ENCODE measurements around the gene CPNE4. TPM values are rescaled to one million over a fixed set of nuclear protein-coding genes. Genes with fewer than 3 reads are reported as not detected.

Gene CPNE4
- total RNA-seq, 4 donors from 2014 or later, result 0.17 to 0.52 TPM; not detected in 2

DNA sequence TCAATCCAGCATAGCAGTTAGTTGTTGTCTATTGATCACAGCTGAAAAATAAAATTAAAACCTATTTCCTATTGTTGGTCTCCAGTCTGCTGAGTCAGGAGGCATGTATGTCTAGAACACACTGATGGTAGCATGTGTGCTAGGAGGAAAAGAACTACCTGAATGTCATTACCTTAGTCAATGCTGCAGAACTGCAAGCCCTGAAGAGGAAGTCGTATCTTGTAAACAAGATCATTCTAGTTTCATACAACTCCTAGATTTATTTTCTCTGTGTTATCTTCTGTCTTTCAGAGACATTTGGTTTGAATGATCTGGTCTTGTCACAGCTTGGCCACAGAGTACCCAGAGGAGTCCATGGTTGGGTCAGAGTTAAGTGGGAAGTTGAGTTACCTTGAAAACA lies 422.1 kb downstream of the CPNE4 start:
- intact Hi-C loops (cut with DNase I), result no loop called here
- no peak overlapping the region for H3K27ac ChIP-seq (replicated peaks in 1 of 4)
- H3K4me3 ChIP-seq, result no peak overlapping the region
- no peak for DNase-seq (ENCODE audit: extremely low spot score)
- no peaks in the 10 kb centered on the region for H3K9me3 ChIP-seq
- no peaks in the 10 kb centered on the region for H3K36me3 ChIP-seq
- H3K27me3 ChIP-seq, result no peaks in the 10 kb centered on the region
- WGBS, result 97% methylated on average over 1 of the region's 1 CpG
- no peaks in the 10 kb centered on the region for H3K4me1 ChIP-seq
- TF ChIP-seq POLR2A (IDR thresholded peaks at IDR 0.05; ENCODE audit: low read depth) (no peak), POLR2AphosphoS5 (IDR thresholded peaks at IDR 0.05) (no peak), EP300 (IDR thresholded peaks at IDR 0.05) (no peak), CTCF (IDR thresholded peaks at IDR 0.05) (no peak)

GRCh38 chr3:131610174-131610573 lies 424.6 kb downstream of the CPNE4 start:
- DNase-seq (ENCODE audit: extremely low spot score), result no peak
- H3K4me3 ChIP-seq, result no peak overlapping the region
- H3K27me3 ChIP-seq, result no peaks in the 10 kb centered on the region
- H3K9me3 ChIP-seq, result no peaks in the 10 kb centered on the region
- TF ChIP-seq POLR2A (IDR thresholded peaks at IDR 0.05; ENCODE audit: low read depth) (no peak), POLR2AphosphoS5 (IDR thresholded peaks at IDR 0.05) (no peak), EP300 (IDR thresholded peaks at IDR 0.05) (no peak), CTCF (IDR thresholded peaks at IDR 0.05) (no peak)
- H3K27ac ChIP-seq (replicated peaks in 1 of 4), result no peak overlapping the region
- H3K36me3 ChIP-seq, result no peaks in the 10 kb centered on the region
- no peaks in the 10 kb centered on the region for H3K4me1 ChIP-seq
- intact Hi-C loops (cut with DNase I), result no loop called here

DNA sequence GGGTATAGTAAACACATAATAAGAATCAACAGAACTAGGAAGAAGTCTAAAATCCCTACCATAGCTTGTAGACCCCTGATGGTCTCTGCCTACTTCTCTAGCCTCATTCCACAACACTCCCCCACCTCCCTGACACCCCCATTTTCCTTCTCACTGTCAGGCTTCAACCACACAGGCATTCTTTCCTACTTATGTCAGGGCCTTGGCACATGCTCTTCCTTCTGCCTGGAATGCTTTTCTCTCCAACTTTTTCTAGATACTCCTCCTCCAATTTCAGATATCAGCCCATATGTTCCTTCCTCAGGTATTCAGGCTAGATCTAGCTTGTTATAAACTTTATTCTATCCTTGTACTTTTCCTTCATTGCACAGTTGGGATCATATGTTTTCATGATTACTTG lies 426.1 kb downstream of the CPNE4 start:
- TF ChIP-seq POLR2A (IDR thresholded peaks at IDR 0.05; ENCODE audit: low read depth) (no peak), POLR2AphosphoS5 (IDR thresholded peaks at IDR 0.05) (no peak)
- Histone ChIP-seq H3K9me3 (no peaks in the 10 kb centered on the region), H3K27me3 (no peaks in the 10 kb centered on the region), H3K4me1 (no peaks in the 10 kb centered on the region), H3K4me3 (no peak overlapping the region), H3K27ac (replicated peaks in 1 of 4) (no peak overlapping the region), H3K36me3 (no peaks in the 10 kb centered on the region)
- intact Hi-C loops (cut with DNase I), result no loop called here
- DNase-seq (ENCODE audit: extremely low spot score), result no peak

DNA sequence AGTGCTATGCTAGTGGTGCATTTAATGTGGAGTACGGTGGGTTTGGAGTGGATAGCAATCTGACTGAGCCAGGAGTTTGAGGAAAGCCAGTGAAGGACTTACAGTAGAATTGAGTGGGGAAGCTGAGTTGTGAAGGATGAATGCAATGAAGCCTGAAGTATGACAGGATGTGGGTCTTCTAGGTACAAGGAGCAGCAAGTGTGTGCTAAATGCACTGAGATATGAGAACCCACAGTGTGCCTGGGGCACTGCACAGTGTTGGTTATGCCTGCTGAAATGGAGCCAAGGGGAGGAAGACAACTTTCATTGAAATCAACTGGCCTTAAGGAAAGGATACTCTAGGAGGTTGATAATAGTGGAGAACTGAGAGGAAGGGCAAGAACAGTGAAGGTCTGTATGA lies 426.5 kb downstream of the CPNE4 start:
- intact Hi-C loops (cut with DNase I), result no loop called here
- Histone ChIP-seq H3K27ac (replicated peaks in 1 of 4) (no peak overlapping the region), H3K27me3 (no peaks in the 10 kb centered on the region), H3K9me3 (no peaks in the 10 kb centered on the region), H3K4me3 (no peak overlapping the region), H3K4me1 (no peaks in the 10 kb centered on the region), H3K36me3 (no peaks in the 10 kb centered on the region)
- DNase-seq (ENCODE audit: extremely low spot score), result no peak
- TF ChIP-seq EP300 (IDR thresholded peaks at IDR 0.05), result no peak
- TF ChIP-seq POLR2A (IDR thresholded peaks at IDR 0.05; ENCODE audit: low read depth), result no peak
- no peak for TF ChIP-seq CTCF (IDR thresholded peaks at IDR 0.05)
- TF ChIP-seq POLR2AphosphoS5 (IDR thresholded peaks at IDR 0.05), result no peak
- WGBS, result 72% methylated on average over 1 of the region's 1 CpG

- Histone ChIP-seq H3K27ac (replicated peaks in 1 of 4) (no peak overlapping the region), H3K27me3 (no peaks in the 10 kb centered on the region), H3K4me1 (no peaks in the 10 kb centered on the region), H3K36me3 (no peaks in the 10 kb centered on the region), H3K9me3 (no peaks in the 10 kb centered on the region), H3K4me3 (no peak overlapping the region)
- no peak for DNase-seq (ENCODE audit: extremely low spot score)
- intact Hi-C loops (cut with DNase I), result no loop called here
- TF ChIP-seq POLR2AphosphoS5 (IDR thresholded peaks at IDR 0.05) (no peak), CTCF (IDR thresholded peaks at IDR 0.05) (no peak), POLR2A (IDR thresholded peaks at IDR 0.05; ENCODE audit: low read depth) (no peak), EP300 (IDR thresholded peaks at IDR 0.05) (no peak)
- 66% methylated on average over 2 of the region's 2 CpGs for whole genome bisulfite sequencing
Observed at GRCh38 chr3:131605916-131606315, 428.9 kb downstream of the CPNE4 start.
